HG03039 (cell line): ENCODE results near the gene RAB27B.
"Not testable (repeated sequence)": the region's sequence is repeated elsewhere in the genome, so short reads cannot be mapped to it uniquely, and the experiment has no call there.

Experiments
- ATAC-seq: cut with Tn5 transposase; IDR thresholded peaks from one replicate; pipeline ENCODE4 v1.9.1; 2021; ENCODE audit warnings: mild to moderate bottlenecking, moderate library complexity; ENCODE audit not compliant: unreplicated experiment

The RAB27B gene

GRCh38 chr18:54813977-54814565, 14.2 kb upstream of the RAB27B start:
- no peak for ATAC-seq

GRCh38 chr18:54815086-54815485, 13.2 kb upstream of the RAB27B start:
- no peak for ATAC-seq

- ATAC-seq, result not testable (repeated sequence)
Measured at GRCh38 chr18:54820785-54821275, 7.4 kb upstream of the RAB27B start.

- no peak for ATAC-seq
Measured at GRCh38 chr18:54822872-54823845, 5.1 kb upstream of the RAB27B start.

- ATAC-seq, result no peak
Measured at GRCh38 chr18:54824761-54825160, 3.5 kb upstream of the RAB27B start.

- no peak for ATAC-seq
Measured at GRCh38 chr18:54825601-54826344, 2.5 kb upstream of the RAB27B start.

GRCh38 chr18:54828986-54829385, 709 bp downstream of the RAB27B start:
- no peak for ATAC-seq

GRCh38 chr18:54829856-54830255, 1.6 kb downstream of the RAB27B start:
- no peak for ATAC-seq

- ATAC-seq, result no peak
Measured at GRCh38 chr18:54830260-54830659, 2.0 kb downstream of the RAB27B start.

- no peak for ATAC-seq
Measured at GRCh38 chr18:54830866-54831265, 2.6 kb downstream of the RAB27B start.

GRCh38 chr18:54835944-54836343, 7.7 kb downstream of the RAB27B start:
- ATAC-seq, result no peak

GRCh38 chr18:54843314-54843713, 15.0 kb downstream of the RAB27B start:
- no peak for ATAC-seq

- no peak for ATAC-seq
Measured at GRCh38 chr18:54845787-54846186, 17.5 kb downstream of the RAB27B start.

- no peak for ATAC-seq
Measured at GRCh38 chr18:54848121-54848520, 19.8 kb downstream of the RAB27B start.

- no peak for ATAC-seq
Measured at GRCh38 chr18:54849683-54850082, 21.4 kb downstream of the RAB27B start.

- ATAC-seq, result no peak
Measured at GRCh38 chr18:54850598-54850997, 22.3 kb downstream of the RAB27B start.

- no peak for ATAC-seq
Measured at GRCh38 chr18:54852780-54853675, 24.8 kb downstream of the RAB27B start.

- not testable (repeated sequence) for ATAC-seq
Measured at GRCh38 chr18:54855050-54855449, 26.8 kb downstream of the RAB27B start.

GRCh38 chr18:54856105-54856646, 27.9 kb downstream of the RAB27B start:
- ATAC-seq, result no peak

GRCh38 chr18:54857499-54857898, 29.2 kb downstream of the RAB27B start:
- ATAC-seq, result no peak
